GM18499 (cell line): ENCODE results near the gene PXYLP1.
"Not testable (repeated sequence)": the region's sequence is repeated elsewhere in the genome, so short reads cannot be mapped to it uniquely, and the experiment has no call there.

Experiments used
- ATAC-seq: cut with Tn5 transposase; IDR thresholded peaks from one replicate; pipeline ENCODE4 v1.9.1; 2021; ENCODE audit warnings: moderate number of reproducible peaks; ENCODE audit not compliant: insufficient read depth, unreplicated experiment

Gene PXYLP1, protein sequence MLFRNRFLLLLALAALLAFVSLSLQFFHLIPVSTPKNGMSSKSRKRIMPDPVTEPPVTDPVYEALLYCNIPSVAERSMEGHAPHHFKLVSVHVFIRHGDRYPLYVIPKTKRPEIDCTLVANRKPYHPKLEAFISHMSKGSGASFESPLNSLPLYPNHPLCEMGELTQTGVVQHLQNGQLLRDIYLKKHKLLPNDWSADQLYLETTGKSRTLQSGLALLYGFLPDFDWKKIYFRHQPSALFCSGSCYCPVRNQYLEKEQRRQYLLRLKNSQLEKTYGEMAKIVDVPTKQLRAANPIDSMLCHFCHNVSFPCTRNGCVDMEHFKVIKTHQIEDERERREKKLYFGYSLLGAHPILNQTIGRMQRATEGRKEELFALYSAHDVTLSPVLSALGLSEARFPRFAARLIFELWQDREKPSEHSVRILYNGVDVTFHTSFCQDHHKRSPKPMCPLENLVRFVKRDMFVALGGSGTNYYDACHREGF

DNA sequence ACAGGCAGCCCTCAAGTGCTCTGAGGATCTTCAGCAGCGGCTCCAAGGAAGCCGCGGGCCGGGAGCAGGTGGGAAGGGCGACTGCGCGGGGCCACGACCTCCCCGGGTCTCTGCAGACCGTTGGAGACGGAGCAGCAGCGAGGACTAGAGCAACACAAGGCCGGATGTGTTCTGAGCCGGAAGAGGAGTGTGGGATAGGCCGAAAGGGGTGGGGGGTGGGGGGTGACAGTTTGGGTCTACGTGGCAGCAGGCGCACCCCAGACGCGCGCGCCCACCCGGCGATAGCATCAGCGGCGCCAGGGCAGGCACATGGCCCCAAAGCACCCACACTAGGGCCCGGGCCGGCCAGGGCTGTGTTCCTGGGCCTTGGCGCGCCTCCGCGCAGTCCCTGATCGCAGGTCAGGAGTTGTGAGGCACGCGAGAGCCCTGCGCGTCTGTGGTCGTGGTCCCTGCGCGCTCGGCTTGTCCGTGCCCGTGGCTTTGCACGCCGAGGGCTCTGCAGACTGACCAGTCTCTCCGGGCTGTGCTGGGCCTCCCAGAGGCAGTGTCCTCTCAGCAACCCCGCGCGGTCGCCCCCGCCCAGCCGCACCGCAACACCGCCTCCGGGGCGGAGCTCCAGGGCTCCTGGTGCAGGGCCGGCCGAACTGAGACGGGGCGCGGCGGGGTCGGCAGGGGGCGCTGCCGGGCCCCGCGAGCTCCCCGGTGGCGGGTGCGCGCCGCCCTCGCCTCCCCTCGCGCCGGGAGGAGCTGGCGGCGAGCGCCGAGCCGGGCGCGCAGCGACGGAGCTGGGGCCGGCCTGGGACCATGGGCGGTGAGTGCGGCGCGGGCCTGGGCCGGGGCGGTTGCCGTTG is at the start of gene PXYLP1:
PXYLP1 (plus strand) TSS at position 725 of the 851 bp plus-strand sequence. CDS start 28,351 bp downstream, outside the sequence.
- peak; percentile 81 for ATAC-seq

DNA sequence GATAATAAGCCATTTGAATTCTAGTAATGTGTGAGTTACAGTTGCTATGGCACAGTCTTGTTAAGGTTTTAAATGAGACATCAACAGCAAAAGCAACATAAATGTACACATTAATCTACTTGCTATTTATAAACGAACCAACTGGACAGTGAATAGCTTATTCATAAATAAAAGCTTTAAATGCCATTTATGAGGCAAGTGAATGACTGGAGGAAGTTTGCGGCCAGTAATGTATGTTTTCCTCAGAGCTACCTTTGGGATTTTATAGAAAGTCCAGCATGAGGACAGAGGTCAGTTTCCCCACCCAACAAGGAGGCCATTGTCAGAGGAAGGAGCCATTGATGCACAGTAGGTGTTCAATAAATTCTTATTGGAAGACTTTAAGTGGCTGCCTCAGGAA is 48.0 kb upstream of the PXYLP1 start:
- ATAC-seq = no peak

DNA sequence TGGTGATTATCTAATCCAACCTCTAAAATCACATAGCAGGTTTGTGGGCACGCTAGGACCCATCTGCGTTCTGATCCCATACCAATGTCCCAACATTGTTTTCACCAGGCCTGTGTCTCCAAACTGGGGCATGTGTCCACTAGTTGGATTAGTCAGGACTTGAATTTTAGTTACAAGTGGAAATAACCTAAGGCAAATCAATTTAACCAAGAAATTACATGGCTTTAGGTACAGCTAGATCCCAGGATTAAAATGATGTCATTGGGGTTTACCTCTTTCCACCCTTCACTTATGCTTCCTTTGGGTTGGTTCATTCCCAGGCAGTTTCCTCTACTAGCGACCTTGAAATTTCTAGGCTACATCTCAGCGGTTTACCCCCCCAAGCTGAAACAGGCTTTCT is 47.2 kb upstream of the PXYLP1 start:
- no peak for ATAC-seq

DNA sequence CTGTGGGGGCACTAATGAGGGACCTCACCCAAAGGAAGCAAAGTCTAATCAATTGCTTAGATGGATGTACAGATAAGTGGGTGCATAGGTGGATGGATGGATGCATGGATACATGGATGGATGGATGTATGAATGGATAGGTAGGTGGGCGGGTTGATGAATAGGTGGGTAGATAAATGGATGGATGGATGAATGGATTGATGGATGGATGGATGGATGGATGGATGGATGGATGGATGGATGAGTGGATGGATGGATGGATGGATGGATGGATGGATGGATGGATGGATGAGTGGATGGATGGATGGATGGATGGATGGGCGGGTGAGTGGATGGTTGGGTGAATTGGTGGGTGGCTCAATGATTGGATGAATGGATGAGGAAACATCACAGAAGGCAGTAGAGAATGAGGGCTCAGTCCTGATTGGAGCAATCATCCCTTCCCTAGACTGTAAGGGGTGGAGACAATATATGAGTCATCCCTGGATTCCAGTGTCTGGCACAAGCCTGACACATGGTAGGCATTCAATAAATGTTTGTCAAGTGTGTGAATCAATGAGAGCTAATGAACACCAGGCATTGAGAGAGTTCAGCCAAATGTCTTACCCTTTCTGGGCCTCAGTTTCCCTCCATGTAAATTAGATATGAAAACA is 40.4 kb upstream of the PXYLP1 start:
- no peak for ATAC-seq

DNA sequence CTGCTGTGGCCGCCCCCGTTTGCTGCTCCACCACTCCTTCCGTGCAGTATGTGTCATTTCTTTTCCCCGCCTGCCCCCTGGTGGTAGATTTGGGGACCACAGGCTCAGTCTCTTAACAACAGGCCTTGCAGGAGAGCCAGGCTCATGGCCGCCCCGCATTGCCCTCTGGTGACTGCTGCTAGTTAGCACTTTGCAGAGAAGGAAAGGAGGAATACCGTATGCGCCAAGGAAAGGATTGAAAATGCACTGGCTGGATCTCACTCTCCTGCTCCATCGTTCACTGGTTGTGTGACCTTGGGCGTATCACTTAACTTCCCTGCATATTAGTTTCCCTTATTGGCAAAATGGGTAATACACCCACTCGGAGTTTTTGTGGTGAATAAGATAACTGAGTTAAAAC is 39.3 kb upstream of the PXYLP1 start:
- ATAC-seq = peak; percentile 95

DNA sequence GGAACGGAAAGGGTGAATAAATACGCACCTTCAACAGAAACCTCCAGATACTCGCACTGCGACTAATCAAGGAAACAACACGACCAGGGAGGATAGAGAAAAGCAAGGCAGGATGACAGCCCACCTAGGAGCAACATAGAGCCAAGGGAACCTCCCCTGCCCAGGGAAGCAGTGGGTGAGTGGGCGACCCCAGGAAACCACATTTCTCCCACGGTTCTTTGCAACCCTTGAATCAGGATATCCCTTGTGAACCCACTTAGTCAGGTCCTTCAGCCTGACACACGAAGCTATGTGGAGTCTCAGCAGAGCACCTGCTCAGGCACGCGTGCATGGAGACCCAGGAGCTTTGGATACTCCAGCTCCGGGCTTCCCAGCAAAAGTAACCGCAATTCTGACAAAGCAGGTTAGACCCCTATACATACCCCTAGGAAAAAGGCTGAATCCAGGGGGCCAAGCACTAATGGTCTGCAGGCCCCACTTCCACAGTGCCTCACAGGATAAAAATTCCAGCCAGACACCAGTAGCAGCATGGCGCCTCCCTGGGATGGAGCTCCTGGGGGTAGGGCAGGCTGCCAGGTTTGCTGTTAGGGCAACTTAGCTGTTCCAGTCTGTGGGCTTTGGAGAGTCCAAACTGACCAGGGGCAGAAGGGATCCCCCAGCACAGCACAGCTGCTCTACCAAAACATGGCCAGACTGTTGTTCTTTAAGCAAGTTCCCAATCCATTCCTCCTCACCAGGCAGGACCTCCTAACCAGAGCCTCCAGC is 38.4 kb upstream of the PXYLP1 start:
- no peak for ATAC-seq

DNA sequence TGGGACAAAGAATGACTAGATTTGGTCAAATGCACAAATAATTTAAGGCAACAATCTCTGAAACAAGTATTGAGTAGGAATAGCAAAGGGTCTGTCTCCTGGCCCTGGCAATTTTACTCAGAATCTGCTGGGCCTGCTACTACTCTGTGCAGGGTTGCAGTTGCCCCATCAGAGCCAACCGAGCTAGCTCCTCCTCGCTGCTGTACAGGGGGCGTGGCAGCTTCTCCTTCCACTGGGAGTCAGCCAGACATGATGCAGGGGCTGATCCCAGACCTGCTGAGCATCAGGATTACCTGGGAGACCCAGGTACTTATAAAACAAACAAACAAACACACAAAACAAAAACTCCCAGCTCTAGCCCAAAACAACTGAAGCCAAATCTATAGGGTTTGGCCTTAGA is 30.5 kb upstream of the PXYLP1 start:
- no peak for ATAC-seq

DNA sequence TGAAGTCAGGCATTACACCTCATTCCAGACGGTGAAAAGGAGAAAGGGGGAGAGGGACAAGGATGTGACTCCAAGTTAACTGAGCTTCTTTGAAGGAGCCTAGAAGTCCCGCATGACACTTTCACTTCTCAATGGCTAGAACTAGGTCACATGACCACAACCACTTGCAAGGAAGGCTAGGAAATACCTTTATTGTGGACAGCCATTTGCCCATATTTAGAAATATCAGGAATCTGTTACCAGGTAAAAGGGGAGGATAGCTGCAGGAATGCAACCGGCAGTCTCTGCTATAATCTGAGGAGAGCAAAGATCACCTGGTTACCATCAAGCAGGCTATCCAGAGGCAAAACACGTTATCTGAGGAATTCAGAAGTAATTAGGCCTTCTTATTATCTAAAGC is 28.9 kb upstream of the PXYLP1 start:
- ATAC-seq = no peak

DNA sequence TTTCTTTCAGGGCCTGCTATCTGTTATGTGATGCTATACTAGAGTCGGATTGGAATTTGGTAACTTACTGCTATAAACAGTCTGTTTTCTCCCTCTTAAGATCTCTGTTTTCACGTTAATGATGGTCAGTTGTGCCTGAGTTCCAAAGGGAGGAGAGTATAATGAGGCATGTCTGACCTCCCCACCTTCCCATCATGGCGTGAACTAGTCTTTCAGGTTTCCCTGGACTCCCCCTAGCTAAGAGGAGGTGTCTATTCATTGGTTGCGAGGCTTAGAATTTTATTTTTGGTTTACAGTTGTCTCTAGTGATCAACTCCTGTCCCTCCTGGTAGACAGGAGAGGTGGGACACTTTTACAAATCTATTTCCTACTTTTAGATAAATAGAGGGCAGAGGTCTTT is 27.8 kb upstream of the PXYLP1 start:
- ATAC-seq = no peak

DNA sequence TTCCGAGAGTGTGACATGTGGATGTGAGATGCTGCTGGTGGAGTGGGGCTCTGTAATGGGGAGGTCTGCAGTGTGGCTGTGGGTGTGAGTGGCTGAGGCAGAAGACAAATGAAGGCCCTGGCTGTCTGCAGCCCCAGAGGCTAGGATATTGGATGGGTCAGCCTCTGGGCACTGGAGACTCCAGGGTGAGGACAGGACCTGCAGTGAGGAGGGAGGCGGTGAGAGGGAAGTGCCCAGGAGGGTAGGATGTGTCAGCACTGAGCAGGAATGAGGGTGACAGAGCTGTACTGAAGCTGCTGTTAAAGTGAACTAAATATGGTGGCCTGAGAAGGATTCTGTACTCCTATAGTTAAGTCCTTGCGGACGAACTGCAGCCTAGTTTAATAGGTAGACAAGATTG is 27.3 kb upstream of the PXYLP1 start:
- no peak for ATAC-seq

DNA sequence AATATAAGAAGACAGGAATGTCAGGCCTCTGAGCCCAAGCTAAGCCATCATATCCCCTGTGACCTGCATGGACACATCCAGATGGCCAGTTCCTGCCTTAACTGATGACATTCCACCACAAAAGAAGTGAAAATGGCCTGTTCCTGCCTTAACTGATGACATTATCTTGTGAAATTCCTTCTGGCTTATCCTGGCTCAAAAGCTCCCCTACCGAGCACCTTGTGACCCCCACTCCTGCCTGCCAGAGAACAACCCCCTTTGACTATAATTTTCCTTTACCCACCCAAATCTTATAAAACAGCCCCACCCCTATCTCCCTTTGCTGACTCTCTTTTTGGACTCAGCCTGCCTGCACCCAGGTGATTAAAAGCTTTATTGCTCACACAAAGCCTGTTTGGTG is 20.3 kb upstream of the PXYLP1 start:
- ATAC-seq = not testable (repeated sequence)

DNA sequence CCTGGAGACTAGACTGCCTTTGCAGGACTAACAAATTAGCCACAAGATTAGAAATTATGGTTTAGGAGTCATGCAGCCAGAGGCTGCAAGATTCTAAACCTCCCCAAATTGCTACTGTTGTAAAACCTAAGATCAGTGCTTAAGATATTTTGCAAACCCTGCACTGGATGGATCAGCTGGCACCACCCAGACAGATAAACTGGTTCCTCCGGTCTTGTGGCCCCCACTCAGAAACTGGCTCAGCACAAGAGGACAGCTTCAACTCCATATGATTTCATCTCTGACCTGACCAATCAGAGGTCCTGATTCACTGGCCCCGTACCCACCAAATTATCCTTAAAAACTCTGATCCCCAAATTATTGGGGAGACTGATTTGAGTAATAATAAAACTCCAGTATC is 19.5 kb upstream of the PXYLP1 start:
- no peak for ATAC-seq

DNA sequence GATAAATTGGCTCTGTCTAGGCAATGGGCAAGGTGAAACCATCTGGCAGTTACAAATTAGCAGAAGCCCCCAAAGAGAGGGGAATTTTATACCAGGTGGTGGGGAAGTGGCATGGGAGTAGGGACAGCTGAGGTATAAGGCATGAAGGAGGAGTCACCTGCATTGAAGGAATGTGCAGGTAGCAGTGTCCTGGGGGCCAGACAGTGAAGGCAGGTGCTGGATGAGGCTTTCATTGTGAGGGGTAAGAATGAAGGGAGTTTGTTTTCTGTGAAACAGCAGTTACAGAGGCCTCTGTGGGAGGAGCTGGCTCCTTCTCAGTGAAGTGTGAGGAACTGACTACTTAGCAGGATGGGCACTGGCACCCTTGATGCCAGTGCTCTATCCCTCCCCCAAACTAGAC is 19.1 kb upstream of the PXYLP1 start:
- ATAC-seq = no peak

DNA sequence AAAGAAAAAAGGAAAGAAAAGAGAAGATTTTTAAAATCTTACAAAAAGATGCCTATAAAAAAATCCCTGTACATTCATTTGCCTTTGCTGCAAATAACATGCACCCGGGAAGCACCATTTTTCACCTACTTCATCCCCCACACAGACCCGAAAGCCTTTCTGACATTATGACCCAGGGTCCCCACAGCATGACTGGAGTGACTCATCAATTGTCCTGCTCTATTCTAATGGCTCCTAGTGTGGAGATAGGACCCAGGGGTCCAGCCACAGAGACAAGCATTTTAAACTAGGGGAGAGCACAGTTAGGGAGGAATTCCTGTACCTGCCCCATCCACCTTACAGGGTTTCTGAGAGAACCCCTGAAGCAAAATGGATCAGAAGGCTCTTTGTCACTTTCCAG is 14.7 kb upstream of the PXYLP1 start:
- no peak for ATAC-seq

DNA sequence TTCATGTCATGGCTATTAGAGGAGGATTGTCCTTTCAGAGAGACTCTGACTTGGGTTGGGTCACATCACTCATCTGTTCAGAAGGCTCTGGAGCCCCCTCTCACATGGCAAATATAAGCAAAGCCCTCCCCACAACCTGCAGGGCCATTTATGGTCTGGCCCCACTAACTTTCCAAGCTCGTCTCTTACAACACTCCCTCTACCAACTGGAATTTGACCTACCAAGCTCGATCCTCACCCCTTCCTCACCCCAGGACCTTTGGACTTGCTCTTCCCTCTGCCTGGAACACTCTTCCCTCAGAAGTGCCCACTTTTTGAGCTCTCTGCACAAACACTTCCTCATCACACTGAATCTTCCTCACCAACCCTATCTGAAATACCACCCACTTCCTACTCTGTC is 14.2 kb upstream of the PXYLP1 start:
- ATAC-seq = no peak

DNA sequence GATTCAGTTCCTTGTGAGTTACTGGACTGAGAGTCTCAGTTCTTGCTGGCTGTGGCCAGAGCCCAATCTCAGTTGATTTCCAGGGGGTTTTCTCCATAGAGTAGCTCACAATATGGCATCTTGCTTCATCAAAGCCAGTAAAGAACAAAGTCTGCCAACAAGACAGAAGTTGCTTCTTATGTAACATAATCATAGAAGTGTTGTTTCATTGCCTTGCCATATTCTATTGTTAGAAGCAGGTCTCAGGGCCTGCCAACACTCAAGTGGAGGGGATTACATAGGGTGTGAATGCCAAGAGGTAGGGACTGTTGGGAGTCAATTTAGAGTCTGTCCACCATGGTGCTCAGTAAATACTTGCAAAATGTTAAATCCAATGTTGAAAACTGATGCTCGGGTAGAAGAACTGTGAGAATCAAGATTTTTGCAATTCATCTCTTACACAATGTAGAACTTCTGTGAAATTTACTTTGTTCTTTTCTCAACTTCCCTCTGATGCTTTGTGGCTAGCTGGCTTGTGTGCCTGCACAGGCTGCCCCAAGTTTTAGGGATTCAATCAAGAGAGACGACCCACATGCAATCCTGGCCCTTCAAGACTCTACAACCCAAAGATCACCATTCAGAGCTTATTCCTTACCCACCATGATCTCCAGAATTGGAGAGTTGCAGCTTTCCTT is 13.3 kb upstream of the PXYLP1 start:
- ATAC-seq = no peak

DNA sequence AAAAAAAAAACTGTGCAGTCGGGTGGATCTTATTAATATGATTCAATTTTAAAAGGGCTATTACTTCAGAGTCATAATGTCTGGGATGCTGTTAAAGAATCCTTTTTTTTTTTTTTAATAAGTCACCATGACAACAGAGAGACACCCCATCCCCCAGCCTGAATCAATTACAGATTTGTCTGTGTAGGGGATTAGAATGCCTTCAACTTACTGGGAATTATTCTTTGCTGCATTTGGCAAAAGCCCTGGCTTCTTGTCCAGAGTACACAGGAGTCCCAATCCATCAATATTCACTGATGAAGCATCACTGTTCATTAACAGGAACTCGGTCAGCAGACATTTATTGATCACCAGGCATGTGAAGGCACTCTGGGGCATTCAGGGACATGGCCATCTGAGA is 12.7 kb upstream of the PXYLP1 start:
- ATAC-seq = no peak

DNA sequence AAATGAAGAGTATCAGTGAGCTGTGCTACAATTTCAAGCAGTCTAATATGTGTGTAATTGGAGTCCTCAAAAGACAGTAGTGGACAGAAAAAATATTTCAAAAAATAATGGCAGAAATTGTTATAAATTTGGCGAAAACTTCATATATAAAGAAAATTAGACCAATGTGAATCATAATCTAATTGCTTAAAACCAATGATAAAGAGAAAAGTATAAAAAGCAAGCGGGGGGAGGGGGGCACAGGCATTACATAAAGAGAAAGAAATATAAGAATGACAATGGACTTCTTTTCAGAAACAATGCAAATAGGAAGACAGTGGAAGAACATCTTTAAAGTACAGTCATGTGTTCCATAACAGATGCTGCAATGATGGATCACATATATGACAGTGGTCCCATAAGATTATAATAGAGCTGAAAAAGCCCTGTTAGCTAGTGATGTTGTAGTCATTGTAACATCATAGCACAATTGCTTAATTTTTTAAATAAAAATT is 7.9 kb upstream of the PXYLP1 start:
- no peak for ATAC-seq

DNA sequence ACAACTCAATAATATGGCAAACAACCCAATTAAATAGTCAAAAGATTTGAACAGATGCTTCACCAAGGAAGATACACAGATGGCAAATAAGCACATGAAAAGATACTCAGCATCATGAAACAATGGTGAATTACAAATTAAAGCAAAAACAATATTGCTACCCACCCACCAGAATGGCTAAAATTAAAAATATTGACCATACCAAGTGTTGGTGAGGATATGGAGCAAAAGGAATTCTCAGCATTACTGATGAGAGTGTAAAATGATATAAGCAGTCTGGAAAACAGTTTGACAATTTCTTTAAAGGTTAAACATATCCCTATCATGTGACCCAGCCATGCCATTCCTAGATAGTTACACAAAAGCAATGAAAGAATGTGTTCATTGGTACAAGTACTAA is 5.7 kb upstream of the PXYLP1 start:
- ATAC-seq = no peak
